ENCODE results near the gene SLC25A21. TPM values are rescaled to one million over a fixed set of nuclear protein-coding genes. Genes with fewer than 3 reads are reported as not detected.
A peak's percentile ranks its signal among the peaks of the same experiment; 100 is the strongest.

Gene SLC25A21
- total and polyA plus RNA-seq, 2 donors (not counting 1 experiment from before 2014, with no cell fraction given), result 0.50 to 0.62 TPM

GRCh38 chr14:37093364-37093763, 79.0 kb downstream of the SLC25A21 start:
- Histone ChIP-seq H3K9ac (ENCODE audit: insufficient read depth, low read length) (no peak overlapping the region), H3K36me3 (ENCODE audit: control insufficient read depth, insufficient read depth, low read length) (no peaks in the 10 kb centered on the region), H3K4me3 (replicated peaks in 1 of 4; ENCODE audit: control extremely low read depth in 1 of 4, insufficient read depth in 1 of 4, low read depth in 3 of 4, low read length in 4 of 4) (no peak overlapping the region), H3K27me3 (ENCODE audit: control insufficient read depth, insufficient read depth, low read length) (no peaks in the 10 kb centered on the region), H3K4me1 (ENCODE audit: control insufficient read depth, extremely low read depth, insufficient read depth, low read length) (no peaks in the 10 kb centered on the region), H3K79me2 (ENCODE audit: control insufficient read depth, insufficient read depth, low read length) (no peaks in the 10 kb centered on the region), H3K4me2 (ENCODE audit: extremely low read depth, insufficient read depth, low read length) (no peak overlapping the region), H3K9me3 (ENCODE audit: control insufficient read depth, insufficient read depth, low read depth, low read length) (no peaks in the 10 kb centered on the region), H4K20me1 (ENCODE audit: control insufficient read depth, extremely low read depth, insufficient read depth, low read length) (no peaks in the 10 kb centered on the region), H2AFZ (ENCODE audit: low read length) (no peak overlapping the region), H3K27ac (ENCODE audit: insufficient read depth, low read length) (no peak overlapping the region)
- DNase-seq (ENCODE audit: low read depth in 2 of 2), result no peak
- no peak for TF ChIP-seq CTCF (conservative IDR thresholded peaks at IDR 0.05 in 1 of 2, IDR thresholded peaks at IDR 0.05 in 1 of 2; ENCODE audit: low read depth in 1 of 2, low read length in 2 of 2)
- no peak for TF ChIP-seq EZH2 (IDR thresholded peaks at IDR 0.05; ENCODE audit: low read length, missing control alignments)

GRCh38 chr14:37091651-37092050, 80.8 kb downstream of the SLC25A21 start:
- H3K9ac ChIP-seq (ENCODE audit: insufficient read depth, low read length), result no peak overlapping the region
- TF ChIP-seq EZH2 (IDR thresholded peaks at IDR 0.05; ENCODE audit: low read length, missing control alignments) (no peak), CTCF (conservative IDR thresholded peaks at IDR 0.05 in 1 of 2, IDR thresholded peaks at IDR 0.05 in 1 of 2; ENCODE audit: low read depth in 1 of 2, low read length in 2 of 2) (no peak)
- no peaks in the 10 kb centered on the region for H3K4me1 ChIP-seq (ENCODE audit: control insufficient read depth, extremely low read depth, insufficient read depth, low read length)
- no peak overlapping the region for H2AFZ ChIP-seq (ENCODE audit: low read length)
- DNase-seq (ENCODE audit: low read depth in 2 of 2), result peak in 1 of 2 donors; percentile 59
- H3K4me3 ChIP-seq (replicated peaks in 1 of 4; ENCODE audit: control extremely low read depth in 1 of 4, insufficient read depth in 1 of 4, low read depth in 3 of 4, low read length in 4 of 4), result no peak overlapping the region
- no peaks in the 10 kb centered on the region for H3K36me3 ChIP-seq (ENCODE audit: control insufficient read depth, insufficient read depth, low read length)
- no peak overlapping the region for H3K4me2 ChIP-seq (ENCODE audit: extremely low read depth, insufficient read depth, low read length)
- no peak overlapping the region for H3K27ac ChIP-seq (ENCODE audit: insufficient read depth, low read length)
- H3K27me3 ChIP-seq (ENCODE audit: control insufficient read depth, insufficient read depth, low read length), result no peaks in the 10 kb centered on the region
- H3K9me3 ChIP-seq (ENCODE audit: control insufficient read depth, insufficient read depth, low read depth, low read length), result no peaks in the 10 kb centered on the region
- no peaks in the 10 kb centered on the region for H3K79me2 ChIP-seq (ENCODE audit: control insufficient read depth, insufficient read depth, low read length)
- H4K20me1 ChIP-seq (ENCODE audit: control insufficient read depth, extremely low read depth, insufficient read depth, low read length), result no peaks in the 10 kb centered on the region

- no peaks in the 10 kb centered on the region for H3K27me3 ChIP-seq (ENCODE audit: control insufficient read depth, insufficient read depth, low read length)
- H3K9me3 ChIP-seq (ENCODE audit: control insufficient read depth, insufficient read depth, low read depth, low read length), result no peaks in the 10 kb centered on the region
- H3K27ac ChIP-seq (ENCODE audit: insufficient read depth, low read length), result no peak overlapping the region
- H3K4me3 ChIP-seq (replicated peaks in 1 of 4; ENCODE audit: control extremely low read depth in 1 of 4, insufficient read depth in 1 of 4, low read depth in 3 of 4, low read length in 4 of 4), result no peak overlapping the region
- H3K9ac ChIP-seq (ENCODE audit: insufficient read depth, low read length), result no peak overlapping the region
- TF ChIP-seq EZH2 (IDR thresholded peaks at IDR 0.05; ENCODE audit: low read length, missing control alignments) (no peak), CTCF (conservative IDR thresholded peaks at IDR 0.05 in 1 of 2, IDR thresholded peaks at IDR 0.05 in 1 of 2; ENCODE audit: low read depth in 1 of 2, low read length in 2 of 2) (no peak)
- H2AFZ ChIP-seq (ENCODE audit: low read length), result no peak overlapping the region
- peak in 1 of 2 donors; percentile 10 for DNase-seq (ENCODE audit: low read depth in 2 of 2)
- H3K4me2 ChIP-seq (ENCODE audit: extremely low read depth, insufficient read depth, low read length), result no peak overlapping the region
- no peaks in the 10 kb centered on the region for H3K36me3 ChIP-seq (ENCODE audit: control insufficient read depth, insufficient read depth, low read length)
- no peaks in the 10 kb centered on the region for H4K20me1 ChIP-seq (ENCODE audit: control insufficient read depth, extremely low read depth, insufficient read depth, low read length)
- no peaks in the 10 kb centered on the region for H3K79me2 ChIP-seq (ENCODE audit: control insufficient read depth, insufficient read depth, low read length)
- no peaks in the 10 kb centered on the region for H3K4me1 ChIP-seq (ENCODE audit: control insufficient read depth, extremely low read depth, insufficient read depth, low read length)
Measured at GRCh38 chr14:37090026-37090425, 82.4 kb downstream of the SLC25A21 start.
